Neuron (in vitro differentiated cells): ENCODE results near the gene MVP.

Source experiments
- H2AFZ ChIP-seq: one replicate; pipeline ENCODE4 v1.6.1; 2013; ENCODE audit warnings: low read depth, mild to moderate bottlenecking, inconsistent platforms, low read length, moderate library complexity
- H3K27me3 ChIP-seq: one replicate; pipeline ENCODE4 v1.6.1; 2013; ENCODE audit warnings: low read length; ENCODE audit not compliant: insufficient read depth
- H3K36me3 ChIP-seq: one replicate; pipeline ENCODE4 v1.6.1; 2013; ENCODE audit warnings: low read length; ENCODE audit not compliant: insufficient read depth
- H3K4me1 ChIP-seq: one replicate; pipeline ENCODE4 v1.6.1; 2013; ENCODE audit warnings: low read length; ENCODE audit not compliant: insufficient read depth
- H3K4me3 ChIP-seq: 2 replicates; pipeline ENCODE4 v1.5.1; 2013; ENCODE audit warnings: mild to moderate bottlenecking, low read length, moderate library complexity
- H3K9me3 ChIP-seq: one replicate; pipeline ENCODE4 v1.6.1; 2013; ENCODE audit warnings: low read length

MVP gene

DNA sequence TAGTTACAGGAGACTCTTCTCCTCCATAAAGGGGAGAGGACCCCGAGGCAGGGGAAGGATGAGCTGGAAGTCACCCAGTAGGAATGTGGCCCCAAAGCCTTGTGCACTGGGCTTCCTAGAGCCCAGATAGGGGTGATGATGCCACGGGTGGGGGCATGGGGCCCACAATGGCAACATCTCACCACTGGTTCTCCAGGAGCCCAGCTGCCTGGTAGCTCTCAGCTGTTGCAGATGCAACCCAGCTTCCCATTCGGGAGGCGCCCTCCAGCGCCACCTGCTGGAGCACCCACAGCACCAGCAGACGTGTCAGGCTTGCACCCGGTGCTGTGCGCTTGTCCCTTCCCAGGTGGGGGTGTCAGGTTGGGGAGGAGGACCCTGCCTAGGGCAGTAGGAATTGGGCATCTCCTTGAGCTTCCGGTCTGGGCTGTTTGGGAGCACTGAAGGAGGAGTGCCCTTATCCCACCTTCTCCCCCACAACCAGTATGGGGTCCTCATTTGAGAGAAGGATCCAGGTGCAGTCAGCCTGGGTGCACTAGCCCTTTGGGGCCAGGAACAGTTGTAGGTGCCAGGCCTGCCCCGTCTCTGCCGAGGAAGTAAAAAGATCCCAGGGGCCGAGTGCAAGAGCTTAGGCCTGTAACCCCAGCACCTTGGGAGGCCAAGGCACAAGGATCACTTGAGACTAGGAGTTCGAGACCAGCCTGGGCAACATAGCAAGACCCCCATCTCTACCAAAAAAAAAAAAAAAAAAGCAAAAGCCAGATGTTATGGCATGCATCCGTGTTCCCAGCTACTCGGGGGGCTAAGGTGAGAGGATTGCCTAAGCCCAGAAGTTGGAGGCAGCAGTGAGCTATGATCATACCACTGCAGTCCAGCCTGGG lies 28.4 kb downstream of the MVP start:
- Histone ChIP-seq H3K36me3 (no peaks in the 10 kb centered on the region), H3K4me1 (no peaks in the 10 kb centered on the region), H3K9me3 (no peaks in the 10 kb centered on the region), H3K27me3 (no peaks in the 10 kb centered on the region), H3K4me3 (no peak overlapping the region), H2AFZ (no peak overlapping the region)

DNA sequence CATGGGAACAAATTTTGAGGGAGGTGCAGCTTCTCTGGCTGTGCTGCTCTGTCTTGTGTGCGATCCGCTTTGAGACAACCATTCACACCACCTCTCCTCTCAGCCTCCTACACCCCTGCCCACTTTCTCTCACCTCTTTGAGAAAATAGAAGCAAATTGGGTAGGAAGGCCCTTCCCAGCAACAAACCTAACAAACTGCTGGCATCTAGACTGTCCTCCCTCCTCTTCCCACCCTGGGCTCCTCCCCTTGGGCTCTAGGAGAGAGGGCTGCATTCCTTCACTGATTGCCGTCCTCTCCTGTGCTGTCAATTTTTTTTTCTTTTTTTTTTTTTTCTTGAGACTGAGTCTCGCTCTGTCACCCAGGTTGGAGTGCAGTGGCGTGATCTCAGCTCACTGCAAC lies 29.2 kb downstream of the MVP start:
- H3K4me1 ChIP-seq: no peaks in the 10 kb centered on the region
- no peaks in the 10 kb centered on the region for H3K36me3 ChIP-seq
- no peaks in the 10 kb centered on the region for H3K27me3 ChIP-seq
- H2AFZ ChIP-seq: no peak overlapping the region
- no peak overlapping the region for H3K4me3 ChIP-seq
- no peaks in the 10 kb centered on the region for H3K9me3 ChIP-seq

DNA sequence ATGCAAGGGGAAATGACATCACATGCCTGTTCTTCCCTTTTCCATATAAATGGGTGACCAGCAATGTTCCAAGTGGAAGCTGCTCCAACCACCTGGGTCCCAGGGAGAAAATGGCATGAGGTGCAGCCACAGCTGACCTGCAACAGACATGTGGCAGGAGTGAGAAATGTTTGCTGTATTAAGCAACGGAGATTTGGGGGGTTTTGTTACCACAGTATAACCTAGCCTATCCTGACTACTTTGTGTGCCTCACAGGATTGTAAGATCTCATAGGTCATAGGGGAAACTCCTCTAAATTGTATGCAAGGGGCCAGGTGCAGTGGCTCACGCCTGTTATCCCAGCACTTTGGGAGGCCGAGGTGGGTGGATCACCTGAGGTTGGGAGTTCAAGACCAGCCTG lies 30.7 kb downstream of the MVP start:
- Histone ChIP-seq H3K36me3 (no peaks in the 10 kb centered on the region), H2AFZ (no peak overlapping the region), H3K27me3 (no peaks in the 10 kb centered on the region), H3K4me1 (no peaks in the 10 kb centered on the region), H3K4me3 (no peak overlapping the region), H3K9me3 (no peaks in the 10 kb centered on the region)

DNA sequence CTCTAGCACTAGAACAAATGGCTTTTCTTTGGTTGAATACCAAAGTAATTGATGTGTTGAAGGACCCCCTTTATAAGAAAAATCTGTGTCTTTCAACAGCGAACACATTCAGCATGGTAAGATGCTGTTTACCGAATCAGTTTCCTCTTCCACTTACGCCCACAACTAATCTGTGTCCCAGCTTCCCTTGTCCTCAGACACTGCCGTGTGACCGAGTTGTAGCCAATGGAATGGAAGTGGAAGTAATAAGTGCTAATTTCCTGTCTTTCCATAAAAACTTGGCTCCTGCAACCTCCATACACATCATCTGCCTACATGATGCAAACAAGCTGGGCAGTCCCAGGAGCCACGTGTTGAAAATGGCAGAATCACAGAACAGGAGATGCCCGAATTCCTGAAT lies 32.4 kb downstream of the MVP start:
- Histone ChIP-seq H3K4me3 (no peak overlapping the region), H3K9me3 (no peaks in the 10 kb centered on the region), H3K36me3 (no peaks in the 10 kb centered on the region), H3K27me3 (no peaks in the 10 kb centered on the region), H3K4me1 (no peaks in the 10 kb centered on the region), H2AFZ (no peak overlapping the region)

DNA sequence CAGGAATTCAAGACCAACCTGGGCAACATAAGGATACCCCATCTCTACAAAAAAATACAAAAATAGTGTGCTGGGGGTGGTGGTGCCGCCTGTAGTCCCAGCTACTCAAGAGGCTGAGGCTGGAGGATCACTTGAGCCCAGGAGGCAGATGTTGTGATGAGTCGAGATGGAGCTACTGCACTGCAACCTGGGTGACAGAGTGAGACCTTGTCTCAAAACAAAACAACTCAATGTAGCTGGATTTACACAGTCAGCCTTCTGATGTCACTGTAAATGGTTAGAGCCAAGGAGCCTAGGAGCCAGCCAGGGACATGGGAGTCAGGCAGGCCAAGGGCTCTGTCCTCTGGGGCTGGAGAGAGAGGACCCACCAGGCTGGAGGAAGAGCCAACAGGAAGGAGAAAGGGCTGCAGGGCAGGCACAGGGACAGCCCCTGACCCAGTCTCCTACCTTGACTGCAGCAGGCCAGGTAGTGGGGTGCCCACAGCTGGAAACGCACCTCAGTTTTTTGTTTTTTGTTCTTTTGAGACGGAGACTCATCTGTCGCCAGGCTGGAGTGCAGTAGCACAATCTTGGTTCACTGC lies 34.3 kb downstream of the MVP start:
- Histone ChIP-seq H2AFZ (no peak overlapping the region), H3K4me3 (no peak overlapping the region), H3K4me1 (no peaks in the 10 kb centered on the region), H3K36me3 (peaks cover 6% of the 10 kb centered on the region), H3K27me3 (no peaks in the 10 kb centered on the region), H3K9me3 (no peaks in the 10 kb centered on the region)

DNA sequence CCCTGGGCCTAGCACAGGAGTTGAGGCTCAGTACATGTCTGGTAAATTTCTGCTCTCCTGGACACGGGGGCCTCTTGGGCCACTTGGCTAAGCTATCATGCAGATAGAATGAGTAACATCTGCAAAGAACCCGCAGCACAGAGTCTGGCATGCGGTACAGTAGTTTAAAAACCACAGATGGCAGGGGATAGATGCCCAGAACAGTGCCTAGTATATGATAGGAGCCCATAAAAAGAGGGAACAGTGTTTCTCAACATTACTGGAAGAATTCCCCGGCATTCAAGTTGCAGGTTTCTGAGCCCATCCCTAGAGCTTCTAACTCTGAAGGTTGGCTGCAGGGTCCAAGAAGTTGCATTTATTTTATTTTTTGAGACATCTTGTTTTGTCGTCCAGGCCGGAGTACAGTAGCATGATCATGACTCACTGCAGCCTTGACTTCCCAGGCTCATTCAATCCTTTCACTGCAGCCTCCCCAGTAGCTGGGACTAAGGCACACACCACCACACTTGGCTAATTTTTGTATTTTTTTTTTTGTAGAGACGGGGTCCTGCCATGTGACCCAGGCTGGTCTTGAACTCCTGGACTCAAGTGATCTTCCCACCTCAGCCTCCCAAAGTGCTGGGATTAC lies 37.0 kb downstream of the MVP start:
- Histone ChIP-seq H3K27me3 (no peaks in the 10 kb centered on the region), H2AFZ (no peak overlapping the region), H3K4me1 (no peaks in the 10 kb centered on the region), H3K36me3 (peaks cover 12% of the 10 kb centered on the region), H3K9me3 (no peaks in the 10 kb centered on the region), H3K4me3 (no peak overlapping the region)

DNA sequence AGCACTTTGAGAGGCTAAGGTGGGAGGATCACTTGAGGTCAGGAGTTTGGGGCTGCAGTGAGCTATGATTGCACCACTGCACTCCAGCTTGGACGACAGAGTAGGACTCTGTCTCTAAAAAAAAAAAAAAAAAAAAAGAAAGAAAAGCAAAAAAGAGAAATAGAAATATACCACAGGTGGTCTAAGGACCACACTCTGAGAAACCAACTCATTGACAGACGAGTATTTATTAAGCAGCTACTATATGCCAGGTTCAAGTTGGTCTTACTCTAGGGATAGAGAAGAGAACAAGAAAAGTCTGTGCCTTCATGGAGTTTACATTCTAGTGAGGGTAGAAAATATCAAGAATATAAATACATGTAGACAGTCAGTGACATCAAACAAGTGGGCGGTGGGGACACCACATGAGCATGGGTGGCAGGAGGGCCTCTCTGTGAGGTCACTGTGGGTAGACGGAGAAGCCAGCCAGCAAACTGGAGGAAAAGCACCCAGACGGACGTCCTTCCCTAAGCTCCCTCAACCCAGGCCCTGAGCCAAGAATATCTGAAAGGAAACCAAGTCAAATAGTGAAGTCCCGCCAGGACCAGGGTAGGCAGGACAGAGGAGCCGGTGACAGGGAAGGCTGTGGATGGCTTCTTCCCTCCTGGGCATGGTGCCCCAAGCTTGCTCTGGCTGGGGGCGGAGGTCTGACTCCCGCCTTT lies 38.0 kb downstream of the MVP start:
- Histone ChIP-seq H3K9me3 (no peaks in the 10 kb centered on the region), H3K4me3 (no peak overlapping the region), H3K36me3 (peaks cover 12% of the 10 kb centered on the region), H3K27me3 (no peaks in the 10 kb centered on the region), H2AFZ (no peak overlapping the region), H3K4me1 (no peaks in the 10 kb centered on the region)

DNA sequence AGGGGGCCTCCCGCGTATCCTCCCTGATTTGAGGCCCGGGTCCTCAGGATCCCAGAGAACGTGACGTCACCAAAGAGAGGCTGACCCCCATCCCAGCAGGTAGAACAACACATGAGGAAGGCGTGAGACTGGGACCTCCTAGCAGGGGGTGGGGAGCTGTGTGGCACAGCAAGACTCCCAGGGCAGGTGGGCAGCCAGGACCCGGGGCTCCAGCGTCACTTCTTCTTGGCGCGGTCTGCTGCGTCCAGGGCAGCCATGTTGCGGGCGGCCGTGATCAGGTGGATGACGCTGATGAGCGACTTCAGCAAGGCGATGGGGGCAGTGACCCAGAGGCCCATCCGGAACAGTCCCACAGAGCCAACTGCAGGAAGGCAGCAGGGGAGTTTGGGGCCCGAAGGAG lies 38.7 kb downstream of the MVP start:
- H3K4me3 ChIP-seq: no peak overlapping the region
- no peak overlapping the region for H2AFZ ChIP-seq
- H3K9me3 ChIP-seq: no peaks in the 10 kb centered on the region
- H3K4me1 ChIP-seq: peaks cover 3% of the 10 kb centered on the region
- peaks cover 12% of the 10 kb centered on the region for H3K36me3 ChIP-seq
- no peaks in the 10 kb centered on the region for H3K27me3 ChIP-seq

DNA sequence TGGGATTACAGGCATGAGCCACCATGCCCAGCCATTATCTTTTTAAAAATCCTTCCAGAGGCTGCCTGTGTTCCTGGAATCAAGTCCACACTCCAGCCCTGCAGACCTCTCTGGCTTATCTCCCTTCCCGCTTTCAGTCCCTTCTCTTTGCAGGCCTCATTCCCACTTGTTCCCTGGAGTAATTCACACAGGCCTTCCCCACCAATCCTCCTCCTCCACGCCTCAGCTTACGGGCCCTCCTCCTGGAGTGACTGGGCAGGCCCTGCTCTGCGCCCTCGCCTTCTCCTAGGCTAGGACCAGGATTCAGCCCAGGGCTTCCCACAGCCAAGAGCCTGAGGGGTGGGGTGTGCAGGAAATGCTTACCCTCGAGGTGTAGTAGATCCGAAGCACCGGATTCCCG lies 40.0 kb downstream of the MVP start:
- Histone ChIP-seq H3K36me3 (peaks cover 12% of the 10 kb centered on the region), H3K4me1 (peaks cover 3% of the 10 kb centered on the region), H2AFZ (no peak overlapping the region), H3K9me3 (no peaks in the 10 kb centered on the region), H3K4me3 (no peak overlapping the region), H3K27me3 (no peaks in the 10 kb centered on the region)

DNA sequence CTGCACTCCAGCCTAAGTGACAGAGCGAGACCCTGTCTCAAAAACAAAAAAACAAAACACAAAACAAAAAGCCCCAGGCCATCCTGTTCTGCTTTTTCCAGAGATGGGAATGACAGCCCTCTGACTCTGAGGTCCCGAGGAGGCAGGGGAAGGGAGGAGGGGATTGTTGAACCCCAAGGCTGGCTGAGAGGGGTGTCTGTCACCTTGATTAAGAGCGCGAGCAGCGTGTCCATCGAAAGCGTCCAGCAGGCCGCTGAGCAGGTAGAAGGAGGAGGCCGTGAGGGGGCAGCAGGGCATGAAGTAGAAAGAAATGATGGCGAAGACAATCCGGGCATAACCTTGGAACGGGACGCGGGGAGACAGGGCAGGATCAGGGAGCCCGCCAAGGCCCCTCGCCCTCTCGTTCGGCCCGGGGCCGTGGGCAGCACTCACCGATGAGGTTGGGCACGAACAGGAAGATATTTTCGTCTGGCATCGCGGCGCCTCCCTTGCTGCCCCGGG lies 42.2 kb downstream of the MVP start:
- Histone ChIP-seq H3K4me3 (peak overlapping the region; percentile 90), H2AFZ (peak overlapping the region; percentile 98), H3K4me1 (peaks cover 3% of the 10 kb centered on the region), H3K9me3 (no peaks in the 10 kb centered on the region), H3K27me3 (no peaks in the 10 kb centered on the region), H3K36me3 (peaks cover 12% of the 10 kb centered on the region)

DNA sequence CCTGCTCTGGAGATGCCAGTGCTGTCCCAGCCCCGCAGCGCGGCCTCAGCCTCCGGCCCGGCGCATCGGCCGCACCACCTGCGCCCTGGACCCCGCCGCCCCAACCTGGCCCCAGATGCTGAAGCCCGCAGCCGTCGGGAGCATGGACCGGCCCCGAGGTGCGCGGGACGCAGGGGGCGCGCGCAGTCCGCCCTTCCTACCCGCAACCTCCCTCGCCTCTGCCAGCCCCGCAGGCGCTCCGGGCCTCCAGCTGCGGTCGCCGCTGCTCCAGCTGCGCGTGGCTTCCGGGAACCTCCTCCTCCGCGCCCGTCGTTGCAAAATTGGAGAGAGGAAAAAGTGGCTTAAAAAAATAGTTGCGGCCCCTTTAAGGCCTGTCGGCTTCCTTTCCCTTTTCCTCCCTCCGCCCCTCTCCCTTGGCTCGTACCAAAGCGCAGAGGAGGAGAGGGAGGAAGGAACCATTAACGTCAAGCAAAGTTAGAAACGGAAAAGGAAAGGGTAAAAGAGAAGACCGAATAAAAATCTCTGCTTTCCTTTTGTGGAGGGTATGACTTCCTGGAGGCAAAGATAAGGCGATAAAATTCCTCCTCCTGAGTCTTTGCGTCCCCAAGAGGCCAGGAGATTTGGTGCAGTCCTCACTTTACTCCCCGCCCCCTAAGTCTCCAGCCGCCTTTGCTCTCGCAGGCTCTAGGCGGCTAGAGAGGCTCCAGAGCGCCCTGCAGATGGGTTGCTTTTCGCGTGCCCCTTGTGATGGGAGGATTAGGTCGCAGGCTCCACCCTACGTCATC lies 42.8 kb downstream of the MVP start, which contains the start of gene CDIPT:
Gene CDIPT, minus strand, starts transcription at position 343 of the 785 bp plus-strand sequence. CDS start 369 bp downstream, outside the sequence.
- peak within 1 kb of the TSS; percentile 90 for H3K4me3 ChIP-seq
- H3K9me3 ChIP-seq: no peaks in the 10 kb centered on the region

DNA sequence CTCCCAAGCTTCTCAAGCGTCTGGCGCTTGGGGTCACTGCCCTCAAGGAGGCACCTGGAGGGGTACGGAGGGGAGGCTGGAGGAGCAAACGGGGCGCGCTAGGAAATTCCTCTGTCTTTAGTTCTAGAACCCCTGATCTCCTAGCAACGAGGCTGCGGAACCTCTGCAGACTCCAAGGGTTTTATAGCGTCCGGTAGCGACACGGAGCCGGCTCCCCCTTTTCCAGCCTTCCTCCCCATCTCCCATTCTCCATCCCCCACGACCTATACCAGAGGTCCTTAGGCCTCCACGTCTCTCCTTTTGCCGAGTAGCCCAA lies 43.4 kb downstream of the MVP start:
- Histone ChIP-seq H3K27me3 (no peaks in the 10 kb centered on the region), H3K4me3 (peak overlapping the region; percentile 16)

More for the DNA sequence above, 42.8 kb downstream of the MVP start, which contains the start of gene CDIPT:
- Histone ChIP-seq H2AFZ (peak within 1 kb of the TSS; percentile 98), H3K4me1 (peaks cover 3% of the 10 kb centered on the region), H3K27me3 (no peaks in the 10 kb centered on the region), H3K36me3 (peaks cover 11% of the 10 kb centered on the region)

More for the DNA sequence above, 43.4 kb downstream of the MVP start:
- peaks cover 7% of the 10 kb centered on the region for H3K36me3 ChIP-seq
- H2AFZ ChIP-seq: no peak overlapping the region
- H3K9me3 ChIP-seq: no peaks in the 10 kb centered on the region
- peaks cover 3% of the 10 kb centered on the region for H3K4me1 ChIP-seq
